HG02763 (cell line): ENCODE measurements around the gene KHNYN.
"Not testable (repeated sequence)": the region's sequence is repeated elsewhere in the genome, so short reads cannot be mapped to it uniquely, and the experiment has no call there.

ENCODE experiments used
- ATAC-seq: cut with Tn5 transposase; IDR thresholded peaks from one replicate; pipeline ENCODE4 v1.9.1; 2021; ENCODE audit warnings: mild to moderate bottlenecking, moderate library complexity; ENCODE audit not compliant: unreplicated experiment

Gene KHNYN

GRCh38 chr14:24429395-24430142, at the start of gene KHNYN, which contains the start of gene CBLN3:
TSS of gene KHNYN (plus strand) at chr14:24429954. CDS start at chr14:24430731, 777 bp downstream.
TSS of gene CBLN3 (minus strand) at chr14:24429668. CDS start at chr14:24429054, 614 bp downstream.
- peak; percentile 84 for ATAC-seq

GRCh38 chr14:24381363-24382063, 48.2 kb upstream of the KHNYN start:
- no peak for ATAC-seq

GRCh38 chr14:24382064-24382371, 47.7 kb upstream of the KHNYN start:
- ATAC-seq = no peak

- ATAC-seq = no peak
Observed at GRCh38 chr14:24384169-24384568, 45.6 kb upstream of the KHNYN start.

- ATAC-seq = no peak
Observed at GRCh38 chr14:24385524-24385923, 44.2 kb upstream of the KHNYN start.

GRCh38 chr14:24387009-24387345, 42.8 kb upstream of the KHNYN start:
- ATAC-seq = no peak

- not testable (repeated sequence) for ATAC-seq
Observed at GRCh38 chr14:24387579-24387978, 42.2 kb upstream of the KHNYN start.

- no peak for ATAC-seq
Observed at GRCh38 chr14:24388474-24389179, 41.1 kb upstream of the KHNYN start.

- ATAC-seq = no peak
Observed at GRCh38 chr14:24389226-24389848, 40.4 kb upstream of the KHNYN start.

- no peak for ATAC-seq
Observed at GRCh38 chr14:24390701-24391468, 38.9 kb upstream of the KHNYN start.

- no peak for ATAC-seq
Observed at GRCh38 chr14:24392325-24393091, 37.2 kb upstream of the KHNYN start.

GRCh38 chr14:24394275-24394674, 35.5 kb upstream of the KHNYN start:
- no peak for ATAC-seq

- no peak for ATAC-seq
Observed at GRCh38 chr14:24395609-24396582, 33.9 kb upstream of the KHNYN start.

- no peak for ATAC-seq
Observed at GRCh38 chr14:24397639-24398292, 32.0 kb upstream of the KHNYN start.

- ATAC-seq = no peak
Observed at GRCh38 chr14:24398293-24398652, 31.5 kb upstream of the KHNYN start.

- no peak for ATAC-seq
Observed at GRCh38 chr14:24398653-24399446, 30.9 kb upstream of the KHNYN start, which contains the start of gene NYNRIN. TSS of gene NYNRIN (plus strand) at chr14:24399003. CDS start at chr14:24399247, 244 bp downstream.

GRCh38 chr14:24399447-24399822, 30.3 kb upstream of the KHNYN start:
- ATAC-seq = no peak
